GM19324 (cell line): ENCODE results near the gene PSTPIP2.

Experiments used
- ATAC-seq: cut with Tn5 transposase; IDR thresholded peaks from one replicate; pipeline ENCODE4 v1.9.1; 2021; ENCODE audit warnings: mild to moderate bottlenecking, moderate library complexity; ENCODE audit not compliant: unreplicated experiment, low FRiP score

PSTPIP2 gene

GRCh38 chr18:45945669-45946068 is 126.4 kb downstream of the PSTPIP2 start:
- ATAC-seq: no peak

DNA sequence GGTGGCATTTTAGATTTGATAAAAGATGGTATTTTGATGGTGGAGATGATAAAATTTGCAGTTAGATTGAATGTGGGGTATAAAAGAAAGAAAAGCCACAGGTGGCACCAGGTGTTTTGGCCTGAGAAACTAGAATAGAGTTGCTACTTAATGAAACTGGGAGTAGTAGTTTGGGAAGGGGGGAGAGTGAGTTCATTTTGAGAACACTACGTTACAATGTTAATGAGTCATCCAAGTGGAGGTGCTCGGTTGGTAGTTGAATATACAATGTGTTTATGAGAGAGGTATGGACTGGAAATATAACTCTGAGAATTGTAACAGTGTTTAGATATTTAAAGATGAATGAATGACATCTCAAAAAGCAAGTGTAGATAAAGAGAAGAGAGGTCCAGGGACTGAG is 131.3 kb downstream of the PSTPIP2 start:
- ATAC-seq: no peak

- ATAC-seq: no peak
Observed at GRCh38 chr18:45939236-45939635, 132.8 kb downstream of the PSTPIP2 start.

DNA sequence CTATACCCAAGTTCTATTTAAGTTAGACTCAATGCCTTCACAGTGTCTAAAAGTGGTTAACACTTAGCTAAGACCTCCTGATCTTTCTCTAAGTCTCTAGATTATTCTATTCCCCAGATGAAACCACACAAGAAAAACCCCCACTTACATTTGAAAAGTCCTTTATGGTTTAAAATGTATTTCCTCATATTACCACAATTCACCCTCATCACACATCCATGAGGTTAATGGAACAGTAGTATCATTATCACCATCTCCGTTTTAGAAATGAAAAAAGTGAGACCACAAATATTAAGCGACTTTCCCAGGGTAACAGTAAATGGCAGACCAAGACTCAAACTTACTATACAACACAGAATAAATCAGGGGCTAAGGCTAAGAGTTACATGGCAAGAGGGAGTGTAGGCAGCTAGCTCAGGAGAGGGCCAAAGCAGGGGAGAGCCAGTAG is 133.5 kb downstream of the PSTPIP2 start:
- ATAC-seq: no peak

- ATAC-seq: no peak
Observed at GRCh38 chr18:45935591-45936335, 136.3 kb downstream of the PSTPIP2 start.
